Mucosa of rectum (tissue), 2 donors: ENCODE results near the gene CADM1.

Experiments
- H3K27ac ChIP-seq, 2 donors: one replicate each; pipeline ENCODE4 v1.7.0; 2013; ENCODE audit warnings: inconsistent platforms in 2 of 2, low read depth in 2 of 2, low read length in 2 of 2
- H3K27me3 ChIP-seq, 2 donors: one replicate each; pipeline ENCODE4 v1.7.0; 2013; ENCODE audit warnings: low read length in 2 of 2; ENCODE audit not compliant: control insufficient read depth in 2 of 2, insufficient read depth in 2 of 2
- H3K36me3 ChIP-seq, 2 donors: one replicate each; pipeline ENCODE4 v1.7.0; 2013; ENCODE audit warnings: low read length in 2 of 2; ENCODE audit not compliant: control insufficient read depth in 2 of 2, insufficient read depth in 2 of 2
- H3K4me1 ChIP-seq, 2 donors: one replicate each; pipeline ENCODE4 v1.7.0; 2013; ENCODE audit warnings: low read length in 2 of 2, mild to moderate bottlenecking in 1 of 2; ENCODE audit not compliant: control insufficient read depth in 2 of 2, insufficient read depth in 2 of 2
- H3K4me3 ChIP-seq, 2 donors: one replicate each; pipeline ENCODE4 v1.7.0; 2013; ENCODE audit warnings: low read length in 2 of 2
- H3K9ac ChIP-seq, 2 donors: one replicate each; pipeline ENCODE4 v1.7.0; 2013; ENCODE audit warnings: low read length in 2 of 2, low read depth in 1 of 2, mild to moderate bottlenecking in 1 of 2
- H3K9me3 ChIP-seq, 2 donors: one replicate each; pipeline ENCODE4 v1.7.0; 2013; ENCODE audit warnings: low read length in 2 of 2; ENCODE audit not compliant: control insufficient read depth in 2 of 2
- donor health status: healthy.
- donor health status: Normal muscosa, but diverticular disease.

CADM1 gene

DNA sequence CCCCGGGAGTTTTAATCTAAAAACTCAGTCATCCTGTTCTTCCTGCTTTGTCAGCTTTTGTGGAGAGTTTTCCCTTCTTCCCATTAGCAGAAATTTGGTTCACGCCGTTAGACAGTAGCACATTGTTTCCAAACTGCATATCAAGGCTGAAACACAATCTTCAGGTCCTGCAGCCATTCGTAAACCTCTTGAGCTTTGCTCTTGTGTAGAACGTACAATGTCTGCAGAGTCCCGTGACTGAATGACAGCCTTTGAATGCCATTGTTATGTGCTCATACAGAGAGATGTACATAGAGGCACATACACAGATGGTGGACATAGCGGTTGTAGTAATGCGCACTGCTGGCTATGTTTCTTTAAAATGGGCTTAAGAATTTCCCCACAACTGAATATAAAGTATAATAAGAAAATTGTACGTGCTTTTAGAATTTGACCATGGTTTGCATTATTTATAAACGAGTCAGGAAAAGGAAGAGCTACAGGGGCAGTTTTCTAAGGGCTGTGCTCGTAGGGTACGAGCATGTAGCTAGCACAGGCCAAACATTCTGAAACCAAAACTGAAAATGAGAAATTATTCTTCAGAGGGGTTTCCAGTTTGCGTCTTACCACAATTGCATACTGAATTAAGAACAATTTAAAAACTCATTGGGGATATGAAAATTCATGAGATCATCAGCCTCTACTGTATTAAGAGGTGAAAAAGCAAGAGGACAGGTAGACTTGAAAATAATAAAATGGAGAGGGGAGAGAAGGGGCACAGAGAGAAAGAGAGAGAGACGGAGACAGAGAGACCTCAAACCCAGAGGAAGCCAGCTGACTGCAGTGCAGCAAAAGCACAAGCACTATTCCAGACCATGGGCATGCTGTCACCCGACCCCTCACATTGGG, 310.1 kb downstream of the CADM1 start:
- H3K9ac ChIP-seq, result no peak overlapping the region
- H3K9me3 ChIP-seq, result no peaks in the 10 kb centered on the region
- peak overlapping the region in 1 of 2 donors; percentile 35 for H3K27ac ChIP-seq
- H3K36me3 ChIP-seq, result no peaks in the 10 kb centered on the region
- no peaks in the 10 kb centered on the region for H3K4me1 ChIP-seq
- no peak overlapping the region for H3K4me3 ChIP-seq
- no peaks in the 10 kb centered on the region for H3K27me3 ChIP-seq

DNA sequence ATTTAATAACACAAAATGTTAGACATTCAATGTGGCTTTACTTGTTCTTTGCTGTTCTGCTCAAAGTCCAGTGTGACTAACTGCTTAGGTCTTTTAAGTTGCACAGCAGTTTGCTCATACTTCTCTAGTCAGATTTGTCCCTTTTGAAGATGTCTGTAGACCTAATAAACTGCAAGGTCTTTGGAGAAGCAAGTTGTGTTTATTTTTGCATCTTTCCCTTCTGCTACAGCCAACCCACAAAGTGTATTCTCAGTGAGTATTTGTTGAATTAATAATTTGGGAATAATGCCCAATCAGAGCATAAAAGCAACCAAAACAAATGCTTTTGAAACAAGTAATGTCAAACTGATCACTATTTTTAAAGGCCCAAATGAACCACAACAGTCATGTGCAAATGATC, 312.5 kb downstream of the CADM1 start:
- H3K9ac ChIP-seq, result no peak overlapping the region
- H3K27ac ChIP-seq, result no peak overlapping the region
- H3K9me3 ChIP-seq, result no peaks in the 10 kb centered on the region
- no peaks in the 10 kb centered on the region for H3K36me3 ChIP-seq
- no peaks in the 10 kb centered on the region for H3K27me3 ChIP-seq
- no peak overlapping the region for H3K4me3 ChIP-seq
- peaks cover 0 to 3% of the 10 kb centered on the region in 2 donors for H3K4me1 ChIP-seq

DNA sequence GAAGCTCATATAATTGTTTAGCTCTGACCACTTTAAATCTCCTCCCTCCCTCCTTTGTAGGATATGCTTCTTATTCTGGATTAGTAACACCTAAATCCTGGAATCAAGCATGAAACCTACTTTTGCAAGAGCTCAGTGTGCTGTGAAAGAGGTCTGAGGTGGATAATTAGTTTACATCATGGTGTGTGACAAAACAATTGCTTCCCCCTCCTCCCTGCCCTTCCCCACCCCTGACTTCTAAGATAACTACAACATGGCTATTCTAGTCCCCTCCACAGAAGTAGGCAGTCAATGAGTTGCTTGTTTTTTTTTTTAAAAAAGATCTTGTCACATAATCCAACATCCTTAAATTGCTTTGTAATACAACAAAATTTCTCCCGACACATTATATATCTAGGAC, 314.0 kb downstream of the CADM1 start:
- Histone ChIP-seq H3K9ac (no peak overlapping the region), H3K4me1 (peaks cover 0 to 3% of the 10 kb centered on the region in 2 donors), H3K4me3 (no peak overlapping the region), H3K27ac (no peak overlapping the region), H3K27me3 (no peaks in the 10 kb centered on the region), H3K9me3 (no peaks in the 10 kb centered on the region), H3K36me3 (no peaks in the 10 kb centered on the region)

DNA sequence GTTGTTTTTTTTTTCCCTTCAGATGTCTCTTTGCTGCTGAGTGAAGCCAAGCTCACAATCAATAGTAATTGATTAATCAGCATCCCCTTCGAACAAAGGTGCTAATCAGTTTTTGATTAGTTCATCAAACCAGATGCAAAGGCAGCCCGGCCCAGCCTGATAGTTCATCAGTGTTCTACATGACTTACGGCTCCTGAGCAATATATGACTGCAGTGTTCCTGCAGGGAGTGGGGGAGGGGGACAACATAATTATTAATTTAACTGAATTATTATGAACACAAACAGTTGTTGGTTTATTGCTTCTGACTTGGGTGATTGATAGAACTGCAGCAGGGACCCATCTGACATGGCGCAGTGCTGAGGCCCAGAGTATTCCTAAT, 315.3 kb downstream of the CADM1 start:
- no peaks in the 10 kb centered on the region for H3K27me3 ChIP-seq

DNA sequence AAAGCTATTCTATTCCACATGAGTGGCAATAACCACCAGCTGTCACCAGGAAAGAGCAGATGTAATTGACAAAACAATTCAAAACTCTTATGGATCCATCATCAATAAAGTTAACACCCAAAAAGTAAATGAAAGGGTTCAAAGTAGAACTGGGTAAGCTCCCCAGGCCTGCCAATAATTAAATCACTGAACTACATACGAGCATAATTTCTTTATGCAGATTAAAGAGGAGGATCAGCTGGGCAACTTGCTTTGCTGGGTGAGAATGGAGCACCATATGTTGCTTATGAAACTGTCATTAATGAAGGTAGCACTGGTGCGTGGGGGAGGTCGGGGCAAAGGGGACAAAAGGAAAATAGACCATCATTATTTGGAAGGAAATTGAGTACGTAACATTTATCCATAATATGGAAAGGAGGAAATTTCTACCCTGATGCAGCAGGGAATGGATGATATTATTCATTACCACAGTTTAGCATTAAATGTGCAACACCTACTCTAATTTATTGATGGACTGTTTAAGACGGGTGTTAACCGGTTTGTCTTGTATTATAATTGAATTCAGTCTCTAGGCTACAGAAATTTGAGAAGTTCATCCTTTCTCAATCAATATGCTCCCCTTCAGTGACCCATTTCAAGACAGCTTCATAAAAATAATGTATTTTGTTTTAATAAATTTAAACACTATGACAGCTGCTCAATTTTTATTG, 315.9 kb downstream of the CADM1 start:
- H3K9ac ChIP-seq, result no peak overlapping the region
- H3K9me3 ChIP-seq, result no peaks in the 10 kb centered on the region
- no peaks in the 10 kb centered on the region for H3K36me3 ChIP-seq
- H3K27me3 ChIP-seq, result no peaks in the 10 kb centered on the region
- no peak overlapping the region for H3K4me3 ChIP-seq
- peaks cover 0 to 3% of the 10 kb centered on the region in 2 donors for H3K4me1 ChIP-seq
- H3K27ac ChIP-seq, result no peak overlapping the region

More for the DNA sequence above, 315.3 kb downstream of the CADM1 start:
- Histone ChIP-seq H3K9me3 (no peaks in the 10 kb centered on the region), H3K27ac (no peak overlapping the region), H3K4me3 (no peak overlapping the region), H3K9ac (no peak overlapping the region), H3K36me3 (no peaks in the 10 kb centered on the region), H3K4me1 (peaks cover 0 to 3% of the 10 kb centered on the region in 2 donors)

DNA sequence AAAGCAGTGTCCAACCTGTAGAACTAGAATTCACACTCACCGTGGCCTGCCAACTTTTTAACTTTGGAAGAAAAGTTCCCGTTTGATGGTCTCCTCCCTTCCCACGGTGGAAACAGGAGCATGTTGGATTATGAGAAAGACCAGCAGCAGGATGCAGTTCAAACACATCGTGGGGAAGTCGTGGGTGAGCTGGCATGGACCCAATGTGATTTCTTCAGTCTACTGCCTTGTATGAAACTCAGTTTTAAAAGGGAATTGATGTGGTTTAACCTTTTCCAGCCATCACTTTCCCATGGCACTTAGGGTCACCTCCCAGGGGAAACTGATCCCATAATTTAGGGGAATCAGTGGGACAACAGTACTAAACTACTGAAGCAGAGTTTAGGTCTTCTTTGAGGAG, 318.3 kb downstream of the CADM1 start:
- H3K27ac ChIP-seq, result no peak overlapping the region
- no peak overlapping the region for H3K9ac ChIP-seq
- H3K27me3 ChIP-seq, result no peaks in the 10 kb centered on the region
- H3K9me3 ChIP-seq, result no peaks in the 10 kb centered on the region
- H3K36me3 ChIP-seq, result no peaks in the 10 kb centered on the region
- peaks cover 0 to 3% of the 10 kb centered on the region in 2 donors for H3K4me1 ChIP-seq
- no peak overlapping the region for H3K4me3 ChIP-seq

DNA sequence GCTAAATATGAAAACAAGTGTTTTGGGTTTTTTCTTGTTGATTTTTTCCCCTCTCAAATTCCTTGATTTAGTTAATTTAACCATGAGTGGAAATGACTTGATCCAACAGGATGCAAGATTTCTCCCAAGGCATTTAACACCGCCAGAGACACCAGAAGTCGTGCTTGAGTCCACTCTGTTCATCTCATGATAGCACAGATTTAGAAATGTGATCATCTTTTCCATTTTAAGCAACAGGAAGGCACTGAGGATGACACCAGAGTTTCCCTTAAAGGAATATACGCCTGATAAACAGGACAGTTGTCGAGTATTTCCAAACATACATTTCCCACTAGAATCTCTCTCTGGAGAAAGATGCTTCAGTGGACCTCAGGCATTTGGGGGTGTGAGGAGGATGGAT, 318.7 kb downstream of the CADM1 start:
- no peaks in the 10 kb centered on the region for H3K27me3 ChIP-seq
- H3K36me3 ChIP-seq, result no peaks in the 10 kb centered on the region
- H3K27ac ChIP-seq, result no peak overlapping the region
- no peak overlapping the region for H3K9ac ChIP-seq
- H3K9me3 ChIP-seq, result no peaks in the 10 kb centered on the region
- peaks cover 0 to 3% of the 10 kb centered on the region in 2 donors for H3K4me1 ChIP-seq
- H3K4me3 ChIP-seq, result no peak overlapping the region

DNA sequence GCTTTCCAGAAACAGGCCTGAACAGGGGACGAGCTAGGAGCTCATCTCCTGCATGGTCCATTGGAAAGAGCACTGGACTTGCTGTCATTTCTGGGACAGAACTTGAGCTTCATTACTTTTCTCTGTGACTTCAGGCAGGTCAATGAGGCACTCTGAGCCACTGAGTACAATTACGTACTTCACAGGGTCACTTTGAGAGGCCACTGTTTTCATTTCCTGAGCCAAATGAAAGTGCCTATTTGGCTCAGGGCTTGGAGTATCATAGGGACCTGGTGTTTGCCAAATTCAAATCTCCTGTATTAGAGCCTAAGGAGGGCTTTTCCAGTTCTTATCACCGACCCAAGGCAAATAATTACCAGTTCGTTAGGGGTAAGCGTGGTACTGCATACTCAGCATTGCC, 319.3 kb downstream of the CADM1 start:
- peaks cover 0 to 3% of the 10 kb centered on the region in 2 donors for H3K4me1 ChIP-seq
- no peaks in the 10 kb centered on the region for H3K9me3 ChIP-seq
- no peak overlapping the region for H3K4me3 ChIP-seq
- no peaks in the 10 kb centered on the region for H3K27me3 ChIP-seq
- H3K36me3 ChIP-seq, result no peaks in the 10 kb centered on the region
- H3K27ac ChIP-seq, result no peak overlapping the region
- no peak overlapping the region for H3K9ac ChIP-seq

DNA sequence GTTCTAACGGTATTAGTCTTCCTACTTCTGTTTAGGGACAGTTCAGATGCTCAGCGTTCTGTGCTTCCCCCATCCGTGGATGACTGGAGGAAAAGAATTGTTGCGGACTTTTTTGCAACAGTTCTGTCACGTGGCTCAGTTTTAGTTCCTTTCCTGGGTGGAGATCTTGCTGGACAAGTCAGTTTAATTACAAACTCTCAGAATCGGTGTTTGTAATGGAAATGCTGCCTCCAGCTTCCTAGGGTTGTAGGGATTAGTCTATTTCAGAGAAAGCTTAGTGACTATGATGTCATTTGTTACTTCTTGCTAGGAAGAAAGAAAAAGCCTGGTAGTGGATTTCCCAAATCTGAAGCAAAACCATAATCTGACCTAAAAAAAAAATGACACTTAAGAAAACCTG, 320.4 kb downstream of the CADM1 start:
- Histone ChIP-seq H3K9me3 (no peaks in the 10 kb centered on the region), H3K27me3 (no peaks in the 10 kb centered on the region), H3K27ac (no peak overlapping the region), H3K36me3 (no peaks in the 10 kb centered on the region), H3K4me3 (no peak overlapping the region), H3K4me1 (peaks cover 0 to 3% of the 10 kb centered on the region in 2 donors), H3K9ac (no peak overlapping the region)

DNA sequence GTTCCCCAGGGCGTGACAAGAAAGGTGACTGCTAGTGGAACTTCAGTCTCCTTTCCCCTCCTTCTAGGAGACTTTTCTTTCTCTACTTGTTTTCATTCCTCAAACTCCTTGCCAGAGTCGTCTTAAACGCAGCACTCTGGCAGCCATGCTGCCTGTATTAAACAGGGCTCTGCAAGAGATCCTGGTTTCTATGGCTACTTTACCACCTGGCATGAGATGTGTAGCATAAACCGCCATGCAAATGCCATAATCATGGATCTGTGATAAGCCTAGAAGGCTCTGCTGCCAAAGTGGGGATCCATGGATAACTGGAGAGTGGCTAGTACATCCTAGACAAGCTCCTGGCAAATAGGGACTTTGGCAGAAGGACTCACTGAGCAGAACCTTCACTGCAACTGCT, 321.1 kb downstream of the CADM1 start:
- H3K4me3 ChIP-seq, result no peak overlapping the region
- no peaks in the 10 kb centered on the region for H3K27me3 ChIP-seq
- no peak overlapping the region for H3K27ac ChIP-seq
- no peak overlapping the region for H3K9ac ChIP-seq
- no peaks in the 10 kb centered on the region for H3K9me3 ChIP-seq
- H3K4me1 ChIP-seq, result no peaks in the 10 kb centered on the region
- H3K36me3 ChIP-seq, result no peaks in the 10 kb centered on the region
